A673 (cell line): ENCODE measurements around the gene OVCA2.

Experiments used
- CTCF ChIP-seq: fragments of 300-800, 200-600 bp; sonication (generic); conservative IDR thresholded peaks from 2 replicates; pipeline ENCODE4 v1.5.1; 2017; ENCODE audit warnings: low read depth, mild to moderate bottlenecking, antibody characterized with exemption, low read length, moderate library complexity, mixed read lengths
- EZH2 ChIP-seq: fragments of 200-600 bp; sonication (generic); IDR thresholded peaks from 2 replicates; pipeline ENCODE4 v1.6.1; 2017; ENCODE audit warnings: borderline replicate concordance, low read depth, mild to moderate bottlenecking, mixed read lengths, antibody characterized with exemption, low read length; ENCODE audit not compliant: poor library complexity, severe bottlenecking

- TF ChIP-seq CTCF (no peak), EZH2 (no peak)
These were observed 14.1 kb upstream of the OVCA2 start for GRCh38 chr17:2027528-2028233.
